ENCODE results near the gene ACADVL. TPM values are rescaled to one million over a fixed set of nuclear protein-coding genes. Genes with fewer than 3 reads are reported as not detected.

ACADVL gene
- polyA plus RNA-seq, 1 of the 3 experiments (the other 2 are of a cell fraction): 635 TPM

DNA sequence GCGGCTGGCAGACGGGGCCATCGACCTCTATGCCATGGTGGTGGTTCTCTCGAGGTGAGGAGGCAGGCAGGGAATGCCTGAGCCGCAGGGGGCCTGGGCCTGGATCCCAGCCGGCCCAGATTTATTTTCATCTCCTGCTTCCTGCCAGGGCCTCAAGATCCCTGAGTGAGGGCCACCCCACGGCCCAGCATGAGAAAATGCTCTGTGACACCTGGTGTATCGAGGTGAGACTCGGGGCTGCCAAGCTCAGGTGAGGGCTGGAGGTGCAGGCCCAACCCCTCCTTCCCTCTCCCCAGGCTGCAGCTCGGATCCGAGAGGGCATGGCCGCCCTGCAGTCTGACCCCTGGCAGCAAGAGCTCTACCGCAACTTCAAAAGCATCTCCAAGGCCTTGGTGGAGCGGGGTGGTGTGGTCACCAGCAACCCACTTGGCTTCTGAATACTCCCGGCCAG is 4.9 kb downstream of the ACADVL start:
- WGBS (ENCODE audit: low lambda C conversion rate): 81% methylated on average over 5 of the region's 15 CpGs
- Histone ChIP-seq H4K20me1 (ENCODE audit: insufficient read depth) (peaks cover 1% of the 10 kb centered on the region; the same call in 1 of the 2 replicates), H3K79me2 (ENCODE audit: insufficient read depth) (peaks cover 24% of the 10 kb centered on the region), H3K27me3 (ENCODE audit: insufficient read depth) (no peaks in the 10 kb centered on the region), H3K4me3 (ENCODE audit: low read depth in 2 of 2, low read length in 1 of 2) (no peak overlapping the region), H3K9ac (no peak overlapping the region), H3K4me1 (ENCODE audit: control insufficient read depth in 1 of 2, insufficient read depth in 2 of 2, low read depth in 1 of 2, low read length in 1 of 2) (peaks cover 0 to 19% of the 10 kb centered on the region in 2 experiments; a peak in 2 of 4 replicates), H2AFZ (ENCODE audit: low read depth) (no peak overlapping the region), H3F3A (replicated peaks; ENCODE audit: insufficient read depth) (peaks cover 32% of the 10 kb centered on the region), H3K4me2 (no peak overlapping the region), H3K27ac (ENCODE audit: low read depth in 2 of 2, low read length in 1 of 2) (no peak overlapping the region), H3K9me3 (no peaks in the 10 kb centered on the region), H3K36me3 (replicated peaks in 1 of 2; ENCODE audit: control insufficient read depth in 1 of 2, insufficient read depth in 2 of 2, low read length in 1 of 2) (peaks cover 44 to 73% of the 10 kb centered on the region in 2 experiments), H3K9me2 (no peaks in the 10 kb centered on the region)
- no peak for DNase-seq
- POLR2A ChIA-PET: interaction anchor here (1.4 to 4.9 kb wide), 3 partner anchors 10 to 179 kb away, joined by 3 to 27 read pairs (median 6); partner anchors contain the start of gene DVL2
- CTCF ChIA-PET: interaction anchor here (2.3 to 3.5 kb wide), 2 partner anchors 10 to 72 kb away, joined by 8 to 15 read pairs; no protein-coding TSS in a partner anchor
- TF ChIP-seq, protein P1, sequence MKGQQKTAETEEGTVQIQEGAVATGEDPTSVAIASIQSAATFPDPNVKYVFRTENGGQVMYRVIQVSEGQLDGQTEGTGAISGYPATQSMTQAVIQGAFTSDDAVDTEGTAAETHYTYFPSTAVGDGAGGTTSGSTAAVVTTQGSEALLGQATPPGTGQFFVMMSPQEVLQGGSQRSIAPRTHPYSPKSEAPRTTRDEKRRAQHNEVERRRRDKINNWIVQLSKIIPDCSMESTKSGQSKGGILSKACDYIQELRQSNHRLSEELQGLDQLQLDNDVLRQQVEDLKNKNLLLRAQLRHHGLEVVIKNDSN (IDR thresholded peaks at IDR 0.05; ENCODE audit: borderline replicate concordance, low read depth): no peak
- TF ChIP-seq GABPA (IDR thresholded peaks at IDR 0.05; ENCODE audit: low read depth) (no peak), SIN3A (IDR thresholded peaks at IDR 0.05; ENCODE audit: borderline replicate concordance, low read depth, low read length) (no peak), FOXJ3 (CRISPR knock-in tag; IDR thresholded peaks at IDR 0.05) (no peak), EZH2phosphoT487 (IDR thresholded peaks at IDR 0.05; ENCODE audit: borderline replicate concordance, low read depth) (no peak), RCOR1 (IDR thresholded peaks at IDR 0.05; ENCODE audit: low read length) (no peak), NFIC (IDR thresholded peaks at IDR 0.05; ENCODE audit: borderline replicate concordance) (no peak), POLR2AphosphoS5 (IDR thresholded peaks at IDR 0.05; ENCODE audit: low read depth, low read length) (no peak), MEF2A (IDR thresholded peaks at IDR 0.05; ENCODE audit: borderline replicate concordance, low read depth) (no peak), SMC3 (IDR thresholded peaks at IDR 0.05; ENCODE audit: low read depth, low read length) (no peak)
- TF ChIP-seq, protein P2, sequence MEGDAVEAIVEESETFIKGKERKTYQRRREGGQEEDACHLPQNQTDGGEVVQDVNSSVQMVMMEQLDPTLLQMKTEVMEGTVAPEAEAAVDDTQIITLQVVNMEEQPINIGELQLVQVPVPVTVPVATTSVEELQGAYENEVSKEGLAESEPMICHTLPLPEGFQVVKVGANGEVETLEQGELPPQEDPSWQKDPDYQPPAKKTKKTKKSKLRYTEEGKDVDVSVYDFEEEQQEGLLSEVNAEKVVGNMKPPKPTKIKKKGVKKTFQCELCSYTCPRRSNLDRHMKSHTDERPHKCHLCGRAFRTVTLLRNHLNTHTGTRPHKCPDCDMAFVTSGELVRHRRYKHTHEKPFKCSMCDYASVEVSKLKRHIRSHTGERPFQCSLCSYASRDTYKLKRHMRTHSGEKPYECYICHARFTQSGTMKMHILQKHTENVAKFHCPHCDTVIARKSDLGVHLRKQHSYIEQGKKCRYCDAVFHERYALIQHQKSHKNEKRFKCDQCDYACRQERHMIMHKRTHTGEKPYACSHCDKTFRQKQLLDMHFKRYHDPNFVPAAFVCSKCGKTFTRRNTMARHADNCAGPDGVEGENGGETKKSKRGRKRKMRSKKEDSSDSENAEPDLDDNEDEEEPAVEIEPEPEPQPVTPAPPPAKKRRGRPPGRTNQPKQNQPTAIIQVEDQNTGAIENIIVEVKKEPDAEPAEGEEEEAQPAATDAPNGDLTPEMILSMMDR (IDR thresholded peaks at IDR 0.05): no peak
- TF ChIP-seq, protein P3, sequence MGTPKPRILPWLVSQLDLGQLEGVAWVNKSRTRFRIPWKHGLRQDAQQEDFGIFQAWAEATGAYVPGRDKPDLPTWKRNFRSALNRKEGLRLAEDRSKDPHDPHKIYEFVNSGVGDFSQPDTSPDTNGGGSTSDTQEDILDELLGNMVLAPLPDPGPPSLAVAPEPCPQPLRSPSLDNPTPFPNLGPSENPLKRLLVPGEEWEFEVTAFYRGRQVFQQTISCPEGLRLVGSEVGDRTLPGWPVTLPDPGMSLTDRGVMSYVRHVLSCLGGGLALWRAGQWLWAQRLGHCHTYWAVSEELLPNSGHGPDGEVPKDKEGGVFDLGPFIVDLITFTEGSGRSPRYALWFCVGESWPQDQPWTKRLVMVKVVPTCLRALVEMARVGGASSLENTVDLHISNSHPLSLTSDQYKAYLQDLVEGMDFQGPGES (IDR thresholded peaks at IDR 0.05; ENCODE audit: low read depth, low read length): no peak
